GM18858 (cell line): ENCODE data around the gene LRRC8B.
A peak's percentile ranks its signal among the peaks of the same experiment; 100 is the strongest.
"Not testable (repeated sequence)": the region's sequence is repeated elsewhere in the genome, so short reads cannot be mapped to it uniquely, and the experiment has no call there.

Experiments used
- ATAC-seq: cut with Tn5 transposase; IDR thresholded peaks from one replicate; pipeline ENCODE4 v1.9.1; 2021; ENCODE audit not compliant: unreplicated experiment

The LRRC8B gene

DNA sequence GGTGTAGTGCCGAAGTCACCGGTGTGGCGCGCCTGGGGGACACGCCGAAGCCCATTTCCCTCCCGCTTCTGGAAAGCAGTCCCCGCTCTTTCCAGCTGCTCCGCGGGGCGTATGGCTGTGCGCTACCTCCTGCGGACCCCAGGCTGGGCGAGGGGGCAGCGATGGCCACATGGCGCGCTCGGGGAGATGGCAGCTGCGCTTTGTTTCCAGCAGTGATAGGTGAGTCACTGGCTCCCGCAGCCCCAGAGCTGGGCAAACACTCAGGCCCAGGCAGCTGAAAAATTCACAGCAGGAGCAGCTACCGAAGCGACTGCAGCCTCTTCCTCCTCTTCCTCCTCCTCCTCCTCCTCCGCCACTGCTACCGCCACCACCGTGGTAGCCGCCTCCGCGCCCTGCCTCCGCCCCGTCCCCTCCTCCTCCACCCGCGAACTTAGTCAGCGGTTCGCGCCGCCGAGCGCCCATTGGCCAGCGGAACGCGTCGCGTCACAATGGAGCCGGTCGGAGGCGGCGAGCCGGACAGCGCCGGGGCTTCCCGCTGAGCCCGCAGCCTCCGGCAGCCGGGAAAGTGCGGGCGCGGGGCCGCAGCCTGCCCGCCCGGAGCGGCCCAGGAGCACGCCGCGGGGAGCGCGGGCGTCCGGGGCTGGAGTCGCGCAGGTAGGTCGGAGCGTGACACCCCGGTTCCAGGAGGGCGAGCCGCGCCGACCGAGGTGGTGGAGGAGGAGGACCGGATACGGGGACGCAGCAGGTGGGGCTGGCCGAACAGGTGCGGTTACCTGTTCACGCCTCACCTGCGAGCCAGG lies at the start of gene LRRC8B:
Gene LRRC8B (plus strand): TSS at position 461 of the 800 bp plus-strand sequence. CDS start 57,822 bp downstream, outside the sequence.
- peak; percentile 72 for ATAC-seq

DNA sequence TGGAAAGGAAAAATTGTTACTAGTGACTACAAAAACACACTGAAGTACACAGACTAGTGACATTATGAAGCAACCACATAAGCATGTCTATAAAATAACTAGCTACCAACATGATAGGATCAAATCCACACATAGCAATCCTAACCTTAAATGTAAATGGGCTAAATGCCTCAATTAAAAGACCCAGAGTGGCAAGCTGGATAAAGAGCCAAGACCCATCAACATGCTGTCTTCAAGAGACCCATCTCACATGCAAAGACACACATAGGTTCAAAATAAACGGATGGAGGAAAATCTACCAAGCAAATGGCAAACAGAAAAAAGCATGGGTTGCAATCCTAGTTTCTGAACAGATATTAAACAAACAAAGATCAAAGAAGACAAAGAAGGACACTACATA lies 49.4 kb upstream of the LRRC8B start:
- no peak for ATAC-seq

DNA sequence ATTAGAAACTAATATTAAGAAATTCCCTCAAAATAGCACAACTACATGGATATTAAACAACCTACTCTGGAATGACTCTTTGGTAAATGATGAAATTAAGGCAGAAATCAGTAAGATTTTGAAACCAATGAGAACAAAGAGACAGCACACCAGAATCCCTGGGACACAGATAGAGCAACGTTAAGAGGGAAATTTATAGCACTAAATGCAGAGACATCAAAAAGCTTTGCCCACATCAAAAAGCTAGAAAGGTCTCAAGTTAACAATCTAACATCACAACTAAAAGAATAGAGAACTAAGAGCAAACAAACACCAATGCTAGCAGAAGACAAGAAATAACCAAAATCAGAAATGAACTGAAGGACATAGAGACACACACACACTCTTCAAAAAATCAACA lies 48.6 kb upstream of the LRRC8B start:
- no peak for ATAC-seq

DNA sequence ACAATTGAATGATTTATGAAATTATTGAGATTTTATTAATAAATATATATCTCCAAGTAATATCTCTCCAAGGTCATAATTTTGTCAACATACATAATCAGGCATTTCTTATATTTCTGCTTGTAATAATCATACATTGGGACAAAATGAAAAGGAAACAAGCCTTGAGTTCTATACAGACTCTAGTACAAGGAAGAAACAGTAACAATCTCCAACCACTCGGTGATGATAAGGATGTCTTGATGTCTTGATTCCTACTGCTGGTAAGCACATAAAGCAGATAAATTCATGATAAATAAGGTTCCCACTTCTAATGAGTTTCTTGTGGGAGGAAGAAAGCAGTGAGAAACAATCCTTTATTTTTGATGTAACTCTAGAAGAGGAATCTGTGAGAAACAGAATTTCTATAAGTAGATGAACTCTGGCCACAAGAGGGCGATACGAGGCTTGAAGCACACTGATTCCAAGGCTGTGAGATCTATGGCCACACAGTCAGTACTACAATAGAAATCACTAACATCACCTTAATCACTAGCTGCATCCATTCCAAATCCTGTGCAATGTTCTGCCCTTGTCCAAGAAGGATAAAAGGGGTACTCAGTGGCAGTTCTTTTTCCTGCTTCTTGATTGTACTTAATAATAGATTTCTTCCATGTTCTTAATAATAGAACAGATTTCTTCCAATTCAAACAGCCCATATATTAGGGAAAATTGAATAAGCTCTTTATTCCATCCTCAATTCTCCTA lies 41.4 kb upstream of the LRRC8B start:
- ATAC-seq: no peak

DNA sequence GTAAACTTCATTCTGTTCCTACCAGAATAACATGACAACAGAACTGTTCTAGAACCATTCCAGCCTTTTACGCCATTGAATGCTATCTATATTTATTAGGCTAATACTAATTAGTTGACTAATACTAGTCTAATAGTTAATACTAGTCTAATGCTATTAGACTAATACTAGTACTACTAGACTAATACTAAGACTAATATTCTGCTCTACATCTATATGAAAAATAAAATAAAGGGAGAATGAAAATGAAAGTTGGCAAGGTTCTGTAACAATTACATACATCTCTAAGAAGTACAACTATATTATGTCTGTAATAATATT lies 40.9 kb upstream of the LRRC8B start:
- ATAC-seq: no peak

DNA sequence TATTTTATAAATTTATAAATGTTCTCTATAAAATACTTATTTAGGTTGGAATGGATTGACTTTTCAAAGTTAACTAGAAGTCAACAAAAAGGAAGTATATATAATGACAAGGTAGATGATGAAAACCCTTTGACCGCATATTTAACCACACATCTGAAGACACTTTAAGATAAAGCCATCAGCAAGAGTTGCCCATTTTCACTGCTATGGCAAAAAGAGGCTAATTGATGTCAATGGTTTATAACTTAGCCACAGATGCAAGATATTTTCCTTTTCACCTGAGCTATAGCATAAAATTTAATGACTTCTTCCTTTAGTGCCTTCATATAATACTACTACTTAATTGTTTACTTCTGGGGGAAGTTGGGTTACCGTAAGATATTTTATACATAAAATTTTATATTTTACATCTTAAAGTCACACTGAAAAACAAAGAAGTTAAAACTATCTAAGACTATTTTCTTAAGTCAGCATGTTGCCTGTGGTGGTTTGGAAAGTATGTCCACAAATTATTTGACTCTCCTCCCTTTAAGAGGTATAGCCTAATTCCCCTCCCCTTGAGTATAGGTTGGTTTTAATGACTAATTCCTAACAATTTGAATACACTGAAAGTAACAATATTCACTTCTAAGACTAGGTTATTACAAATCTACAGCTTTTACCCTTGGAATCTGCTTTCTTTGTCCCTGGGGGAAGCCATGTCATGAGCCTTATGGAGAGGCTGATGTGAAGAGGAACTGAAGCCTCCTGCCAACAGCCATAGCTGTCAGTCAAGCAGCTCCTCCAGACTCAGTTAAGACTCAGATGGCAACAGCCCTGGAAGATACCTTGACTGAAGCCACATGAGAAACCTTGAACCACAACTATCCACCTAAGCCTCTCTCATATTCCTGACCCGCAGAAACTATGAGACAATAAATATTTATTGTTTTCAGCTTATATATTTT lies 40.3 kb upstream of the LRRC8B start:
- ATAC-seq: no peak

DNA sequence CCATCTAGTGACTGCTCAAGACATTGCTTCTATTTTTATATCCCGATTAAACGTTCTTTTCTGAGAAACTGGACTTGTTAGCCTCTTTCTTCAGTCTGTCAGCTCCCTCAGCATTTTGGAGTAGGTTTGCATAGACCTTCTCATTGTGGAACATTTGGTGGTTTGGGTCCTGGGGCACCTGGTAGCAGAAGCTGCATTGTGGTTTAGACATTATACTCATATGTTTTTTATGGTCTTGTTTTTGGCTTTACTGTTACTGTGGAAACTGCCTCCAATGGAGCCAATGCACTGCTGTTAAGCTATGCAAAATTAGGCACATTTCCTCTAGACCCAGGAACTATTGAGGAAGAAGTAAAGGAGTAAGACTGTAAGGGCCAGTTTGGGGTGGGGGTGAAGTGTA lies 36.7 kb upstream of the LRRC8B start:
- peak; percentile 57 for ATAC-seq

DNA sequence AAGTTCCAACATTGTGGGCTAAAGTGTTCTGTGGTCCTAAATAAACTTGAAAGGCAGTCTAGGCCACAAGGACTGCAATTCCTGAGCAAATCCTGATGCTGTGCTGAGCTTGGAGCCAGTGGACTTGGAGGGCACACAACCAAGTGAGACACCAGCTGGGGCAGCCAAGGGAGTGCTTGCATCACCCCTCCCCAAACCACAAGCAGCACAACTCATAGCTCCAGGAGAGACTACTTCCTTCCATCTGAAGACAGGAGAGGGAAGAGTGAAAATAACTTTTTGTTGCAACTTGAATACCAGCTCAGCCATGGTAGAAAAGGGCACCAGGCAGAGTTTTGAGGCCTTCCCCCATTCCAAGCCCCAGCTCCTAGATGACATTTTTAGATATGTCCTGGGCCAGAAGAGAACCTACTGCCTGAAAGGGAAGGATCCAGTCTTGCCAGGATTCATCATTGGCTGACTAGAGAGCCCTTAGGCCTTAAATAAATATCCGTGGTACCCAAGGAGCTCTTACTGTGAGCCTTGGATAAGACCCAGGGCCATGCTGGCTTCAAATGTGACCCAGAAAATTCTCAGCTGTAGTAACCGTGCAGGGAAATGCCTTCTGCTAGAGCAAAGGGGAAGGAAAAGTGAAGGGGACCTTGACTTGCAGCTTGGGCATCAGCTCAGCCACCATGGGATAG lies 35.4 kb upstream of the LRRC8B start:
- ATAC-seq: no peak

DNA sequence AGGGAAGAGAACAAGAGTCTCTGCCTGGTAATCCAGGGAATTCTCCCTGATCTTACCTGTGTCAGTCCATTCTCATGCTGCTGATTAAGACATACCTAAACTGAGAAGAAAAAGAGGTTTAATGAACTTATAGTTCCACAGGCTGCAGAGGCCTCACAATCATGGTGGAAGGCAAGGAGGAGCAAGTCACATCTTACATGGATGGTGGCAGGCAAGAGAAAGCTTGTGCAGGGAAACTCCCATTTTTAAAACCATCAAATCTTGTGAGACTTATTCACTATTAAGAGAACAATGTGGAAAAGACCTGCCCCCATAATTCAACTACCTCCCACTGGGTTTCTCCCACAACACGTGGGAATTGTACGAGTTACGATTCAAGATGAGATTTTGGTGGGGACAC lies 34.2 kb upstream of the LRRC8B start:
- no peak for ATAC-seq

DNA sequence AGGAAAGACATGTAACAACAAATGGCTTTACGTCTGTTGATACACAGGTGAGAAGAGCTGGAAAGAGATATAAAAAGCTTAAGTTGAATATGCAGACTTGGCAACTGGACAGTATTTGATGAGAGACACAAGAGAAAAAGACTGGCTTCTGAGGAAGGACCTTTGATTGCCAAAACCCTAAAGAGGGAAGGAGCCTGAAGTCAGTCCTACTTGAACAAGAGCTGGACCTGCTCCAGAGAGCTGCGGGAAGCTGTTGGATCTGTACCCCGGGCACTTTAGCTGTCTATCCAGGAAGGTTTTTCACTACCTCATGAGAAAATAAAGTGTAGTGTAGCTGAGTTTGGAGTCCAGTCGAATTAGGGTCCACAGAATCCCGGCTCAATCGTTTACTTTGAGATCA lies 25.3 kb upstream of the LRRC8B start:
- no peak for ATAC-seq

DNA sequence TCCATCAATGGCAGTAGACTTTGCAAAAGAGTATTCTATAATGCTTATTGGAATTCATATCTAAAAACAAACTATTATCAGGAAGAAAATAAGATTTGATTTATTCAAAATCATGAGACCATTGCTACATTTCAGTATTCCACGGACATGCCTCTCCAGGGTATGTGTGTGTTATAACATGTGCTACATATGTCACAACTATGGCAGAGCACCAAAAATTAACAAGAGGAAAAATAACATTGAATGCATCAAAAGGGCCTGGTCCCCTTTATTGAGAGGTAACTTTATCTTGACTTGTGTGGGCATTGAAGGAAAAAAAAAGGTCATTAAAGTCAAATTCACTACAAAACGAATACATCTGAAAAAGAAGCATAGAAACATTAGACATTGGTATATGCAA lies 22.6 kb upstream of the LRRC8B start:
- no peak for ATAC-seq

DNA sequence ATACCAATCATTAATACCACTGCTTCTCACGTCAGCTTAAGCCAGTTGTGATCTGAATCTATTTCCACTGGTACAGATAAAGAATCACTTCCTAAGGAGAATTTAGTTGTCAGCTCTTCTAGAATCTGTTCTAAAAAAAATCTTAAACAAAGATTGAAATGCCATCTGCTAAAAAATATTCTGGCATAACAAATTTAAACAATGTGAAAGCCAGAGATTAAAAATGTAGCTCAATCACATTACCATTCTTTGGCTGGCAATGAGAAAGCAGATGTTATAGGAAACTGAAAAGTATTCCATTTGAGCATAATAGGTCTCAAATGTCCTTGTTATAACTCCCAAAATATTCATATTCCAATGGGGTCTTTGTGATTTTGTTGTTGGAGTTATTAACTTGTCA lies 21.7 kb upstream of the LRRC8B start:
- ATAC-seq: no peak

DNA sequence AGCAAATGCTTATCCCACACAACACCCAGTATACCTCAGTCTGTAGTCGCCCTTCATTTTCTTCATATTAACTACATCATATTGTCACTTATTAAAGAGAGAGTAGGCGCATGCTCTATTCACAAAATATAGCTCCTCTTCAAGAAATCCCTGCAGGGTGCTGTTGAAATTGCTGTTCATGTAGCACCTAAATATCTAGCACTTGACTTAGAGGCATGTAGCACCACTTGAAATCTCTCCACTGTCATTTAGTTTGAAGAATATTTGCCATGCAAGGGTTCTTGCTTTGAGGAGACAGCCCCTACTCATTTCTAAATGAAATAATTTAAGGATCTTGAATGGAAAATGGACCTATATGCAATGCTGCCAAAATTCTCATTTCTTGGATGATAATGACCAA lies 20.9 kb upstream of the LRRC8B start:
- no peak for ATAC-seq

DNA sequence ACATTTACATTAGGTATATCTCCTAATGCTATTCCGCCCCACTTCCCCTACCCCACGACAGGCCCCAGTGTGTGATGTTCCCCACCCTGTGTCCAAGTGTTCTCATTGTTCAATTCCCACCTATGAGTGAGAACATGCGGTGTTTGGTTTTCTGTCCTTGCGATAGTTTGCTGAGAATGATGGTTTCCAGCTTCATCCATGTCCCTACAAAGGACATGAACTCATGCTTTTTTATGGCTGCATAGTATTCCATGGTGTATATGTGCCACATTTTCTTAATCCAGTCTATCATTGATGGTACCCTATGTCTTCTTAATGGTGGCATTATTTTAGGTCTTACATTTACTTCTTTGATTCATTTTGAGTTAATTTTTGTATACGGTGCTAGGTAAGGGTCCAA lies 14.6 kb upstream of the LRRC8B start:
- not testable (repeated sequence) for ATAC-seq

DNA sequence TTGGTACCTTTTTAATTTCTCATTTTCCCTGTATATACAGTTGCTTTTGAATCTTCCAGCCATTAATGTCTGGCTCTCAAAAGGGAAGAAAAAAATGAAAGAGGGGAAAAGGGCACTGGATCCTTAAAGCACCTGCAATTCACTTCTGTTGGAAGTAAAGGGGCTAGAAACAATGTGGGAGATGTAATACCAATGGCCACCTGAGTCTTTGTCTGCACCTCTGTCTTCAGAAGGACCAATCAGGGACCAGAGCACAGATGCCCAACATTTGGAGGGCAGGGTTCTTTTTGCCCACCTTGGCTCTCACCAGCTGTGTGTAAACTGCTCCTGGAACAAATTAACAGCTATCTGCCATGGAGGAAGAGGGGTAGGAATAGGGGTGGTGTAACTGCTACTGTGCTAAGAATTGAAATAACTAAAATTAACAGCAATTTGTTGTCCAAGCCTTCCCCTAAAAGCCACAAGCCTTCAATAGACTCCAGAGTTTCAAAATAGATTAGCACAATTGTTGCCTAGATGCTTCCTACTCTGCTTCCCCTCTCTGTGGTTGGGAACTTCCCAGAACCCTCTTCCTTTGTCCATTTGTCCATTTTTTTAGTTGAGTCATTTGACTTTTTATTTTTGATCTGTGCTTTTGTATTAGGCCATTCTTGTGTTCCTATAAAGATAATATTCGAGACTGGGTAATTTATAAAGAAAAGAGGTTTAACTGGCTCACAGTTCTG lies 11.5 kb upstream of the LRRC8B start:
- ATAC-seq: no peak

DNA sequence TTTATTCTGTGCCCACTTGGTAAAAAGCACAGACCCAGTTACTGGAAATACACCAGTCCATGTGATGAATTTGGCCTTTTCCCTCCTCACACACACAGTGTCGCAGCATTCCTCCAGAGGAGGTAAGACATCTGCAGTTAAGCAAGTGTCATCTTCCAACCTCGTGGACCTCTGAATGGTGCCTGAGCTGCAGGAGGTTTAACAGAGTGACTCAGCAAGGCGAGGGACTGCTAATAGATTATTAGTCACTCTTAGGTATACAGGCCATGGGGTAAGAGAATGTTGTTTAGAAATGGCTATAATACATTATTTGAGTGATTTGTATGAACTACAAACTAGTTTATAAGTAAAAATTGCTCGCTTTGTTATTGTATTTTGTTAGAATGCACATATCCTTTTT lies 8.6 kb upstream of the LRRC8B start:
- no peak for ATAC-seq

DNA sequence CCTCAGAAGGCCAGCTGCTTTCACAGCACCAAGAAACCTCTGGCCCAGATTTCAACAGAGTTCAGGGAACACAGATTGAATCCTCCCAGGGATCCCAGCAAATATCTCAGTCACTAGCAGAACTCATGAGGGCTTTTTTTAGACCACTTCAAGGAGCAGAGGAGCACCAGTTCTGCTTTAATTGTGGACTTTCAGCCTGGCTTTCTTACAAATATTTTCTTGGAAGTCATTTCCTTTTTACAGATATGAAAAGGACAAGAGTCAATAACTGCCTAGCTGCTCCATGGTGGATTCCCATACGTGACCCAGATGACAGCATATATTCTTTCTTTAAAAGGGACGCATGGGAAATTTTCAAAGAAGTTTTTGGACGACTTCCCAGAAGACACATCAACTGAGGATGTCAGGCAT lies 6.4 kb upstream of the LRRC8B start:
- no peak for ATAC-seq

DNA sequence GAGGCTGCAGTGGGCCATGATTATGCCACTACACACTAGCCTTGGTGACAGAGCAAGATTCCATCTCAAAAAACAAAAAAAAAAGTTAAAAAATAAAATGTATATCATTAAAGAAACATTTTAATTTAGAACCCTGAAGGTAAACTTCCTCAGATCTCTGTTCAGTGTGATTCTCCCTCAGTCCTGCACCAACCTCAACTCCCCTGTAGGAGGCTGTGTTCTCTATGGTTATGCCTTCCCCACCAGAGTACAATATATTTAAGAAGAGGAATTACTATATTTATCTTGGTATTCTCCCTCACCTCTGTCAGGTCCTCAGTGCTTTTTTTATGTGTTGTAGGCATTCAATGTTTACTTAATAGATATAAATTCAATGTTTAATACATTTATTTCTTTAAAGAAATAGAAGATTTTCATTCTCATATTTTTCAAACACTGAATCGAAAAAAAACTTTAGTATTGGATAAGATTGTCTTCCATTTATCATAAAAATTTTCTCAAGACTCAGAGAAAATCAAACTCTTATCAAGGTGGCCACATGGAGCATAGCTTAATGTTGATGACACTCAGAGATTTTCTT lies 4.8 kb upstream of the LRRC8B start:
- peak; percentile 65 for ATAC-seq

DNA sequence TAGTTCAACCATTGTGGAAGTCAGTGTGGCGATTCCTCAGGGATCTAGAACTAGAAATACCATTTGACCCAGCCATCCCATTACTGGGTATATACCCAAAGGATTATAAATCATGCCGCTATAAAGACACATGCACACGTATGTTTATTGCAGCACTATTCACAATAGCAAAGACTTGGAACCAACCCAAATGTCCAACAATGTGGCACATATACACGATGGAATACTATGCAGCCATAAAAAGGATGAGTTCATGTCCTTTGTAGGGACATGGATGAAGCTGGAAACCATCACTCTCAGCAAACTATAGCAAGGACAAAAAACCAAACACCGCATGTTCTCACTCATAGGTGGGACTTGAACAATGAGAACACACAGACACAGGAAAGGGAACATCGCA lies 2.7 kb upstream of the LRRC8B start:
- not testable (repeated sequence) for ATAC-seq
